Suppressor macrophage treated with lipopolysaccharide for 4 hours (primary cell): Measurements from ENCODE around the gene MYBPH.

Experiments used
- DNase-seq: peaks from one replicate; pipeline ENCODE4 v3.0.0-alpha.2; 2020

The MYBPH gene

GRCh38 chr1:203199816-203200571, 24.4 kb upstream of the MYBPH start:
- peak; percentile 79 for DNase-seq

DNA sequence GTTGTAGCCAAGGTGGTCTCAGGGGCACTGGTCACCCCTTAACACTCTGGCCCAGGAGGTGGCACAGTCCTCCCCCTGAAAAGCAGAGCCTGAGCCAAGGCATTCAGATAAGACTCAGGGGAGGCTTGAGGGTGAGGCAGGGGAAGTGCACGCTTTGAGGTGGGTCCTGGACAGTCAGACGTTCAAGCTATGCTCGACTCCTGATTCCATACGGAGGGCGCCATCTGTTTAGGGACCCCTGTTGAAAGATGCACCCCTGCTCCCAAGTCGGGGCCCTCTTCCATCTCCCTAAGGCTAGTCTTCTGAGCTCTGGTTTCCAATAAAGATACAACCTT, 23.8 kb upstream of the MYBPH start:
- no peak for DNase-seq

DNA sequence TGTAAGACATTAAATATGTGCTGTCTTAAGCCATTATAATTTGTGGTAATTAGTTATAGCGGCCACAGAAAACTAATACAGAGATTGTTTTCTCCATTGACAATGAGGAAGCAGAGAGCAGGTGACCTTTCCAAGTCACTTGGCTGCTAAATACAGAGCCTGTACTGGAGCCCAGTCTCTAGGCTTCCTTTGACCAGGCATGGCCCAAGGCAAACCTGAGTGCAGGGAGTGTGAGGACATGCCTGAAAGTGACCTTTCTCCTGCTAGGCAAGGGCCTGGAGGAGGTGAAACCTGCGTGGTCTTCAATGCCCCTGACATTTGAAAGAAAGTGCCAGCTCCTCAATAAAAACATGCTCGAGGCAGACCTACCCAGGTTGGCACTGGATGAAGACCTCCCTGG, 23.4 kb upstream of the MYBPH start:
- DNase-seq: no peak

- peak; percentile 57 for DNase-seq
These were observed 22.0 kb upstream of the MYBPH start for GRCh38 chr1:203197625-203198024.

DNA sequence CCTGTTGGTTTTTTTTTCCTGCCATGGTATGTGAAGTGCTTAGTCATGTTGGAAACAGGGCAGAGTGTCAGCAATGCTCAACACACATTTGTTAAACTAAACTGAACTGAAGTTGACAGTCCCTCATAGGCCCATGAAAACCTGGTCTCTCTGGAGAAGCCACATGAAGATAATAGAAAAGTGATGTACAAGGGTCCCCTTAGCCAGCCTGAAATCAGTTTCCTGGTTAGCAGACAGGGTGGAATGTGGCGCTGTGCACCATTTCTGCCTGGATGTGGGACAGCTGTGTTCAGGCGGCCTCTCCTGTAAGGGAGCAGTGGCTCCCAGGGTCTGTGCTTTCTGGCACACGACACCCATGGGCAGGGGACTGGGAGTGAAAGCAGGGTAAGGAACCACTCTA, 20.7 kb upstream of the MYBPH start:
- DNase-seq: no peak

DNA sequence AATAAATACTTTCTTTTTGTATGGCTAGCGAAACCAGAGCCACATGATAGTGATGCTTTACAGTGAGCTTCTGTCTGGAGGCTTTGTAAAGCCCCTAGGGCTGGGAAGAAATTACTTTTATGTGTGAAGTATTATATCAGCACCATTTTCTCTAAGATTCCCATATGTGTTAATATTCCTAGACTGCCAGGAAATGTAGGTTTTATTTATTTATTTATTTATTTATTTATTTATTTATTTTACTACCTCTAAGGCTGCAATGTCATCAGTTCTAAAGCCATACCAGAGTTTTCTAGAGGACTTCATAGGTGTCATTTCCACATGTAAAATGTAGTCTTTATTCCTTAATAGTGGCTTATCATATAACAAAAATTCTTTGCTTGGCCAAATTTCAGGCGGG, 15.3 kb upstream of the MYBPH start:
- no peak for DNase-seq

- no peak for DNase-seq
These were observed 14.3 kb upstream of the MYBPH start for GRCh38 chr1:203189951-203190352.

- DNase-seq: no peak
These were observed 13.1 kb upstream of the MYBPH start for GRCh38 chr1:203188686-203189232.

GRCh38 chr1:203187689-203188264, 12.2 kb upstream of the MYBPH start:
- DNase-seq: no peak

DNA sequence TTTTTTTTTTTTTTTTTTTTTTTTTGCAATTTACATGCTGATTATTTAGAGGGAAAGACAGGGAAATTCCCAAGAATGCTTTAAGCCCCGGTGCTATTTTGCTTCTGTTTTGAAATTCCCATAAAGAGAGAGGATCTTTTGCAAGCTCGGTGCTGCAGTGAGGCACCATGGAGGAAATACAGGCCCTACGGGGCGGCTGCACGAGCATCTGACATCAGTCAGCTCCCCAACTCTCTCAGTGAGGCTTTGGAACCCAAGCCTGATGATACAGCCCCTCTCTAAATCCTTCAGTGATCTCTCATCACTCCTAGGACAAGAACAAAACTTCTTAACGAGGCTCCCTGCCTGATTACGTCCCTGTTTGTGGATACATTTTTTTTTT, 11.7 kb upstream of the MYBPH start:
- DNase-seq: peak; percentile 88

- peak; percentile 92 for DNase-seq
These were observed 11.0 kb upstream of the MYBPH start, which contains the start of gene CHI3L1 for GRCh38 chr1:203186446-203187303. TSS of gene CHI3L1 (minus strand) at chr1:203186704. CDS start at chr1:203186623, 81 bp downstream.

DNA sequence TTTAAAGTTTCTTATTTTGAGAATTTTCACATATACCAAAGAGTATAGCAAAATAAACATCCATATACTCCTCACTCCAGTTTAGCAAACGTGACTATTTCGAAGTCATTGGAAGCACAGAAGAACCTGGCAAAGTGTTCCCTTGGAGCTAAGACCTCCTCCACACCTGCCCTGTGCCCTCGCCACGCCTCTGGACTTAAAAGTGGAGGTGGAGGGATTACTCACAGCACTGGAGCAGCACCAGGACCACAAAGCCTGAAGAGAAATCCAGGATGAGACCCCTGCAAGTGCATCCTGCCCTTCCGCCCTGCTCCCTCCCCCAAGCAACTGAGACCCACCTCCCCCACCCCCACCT, 10.4 kb upstream of the MYBPH start:
- DNase-seq: no peak

DNA sequence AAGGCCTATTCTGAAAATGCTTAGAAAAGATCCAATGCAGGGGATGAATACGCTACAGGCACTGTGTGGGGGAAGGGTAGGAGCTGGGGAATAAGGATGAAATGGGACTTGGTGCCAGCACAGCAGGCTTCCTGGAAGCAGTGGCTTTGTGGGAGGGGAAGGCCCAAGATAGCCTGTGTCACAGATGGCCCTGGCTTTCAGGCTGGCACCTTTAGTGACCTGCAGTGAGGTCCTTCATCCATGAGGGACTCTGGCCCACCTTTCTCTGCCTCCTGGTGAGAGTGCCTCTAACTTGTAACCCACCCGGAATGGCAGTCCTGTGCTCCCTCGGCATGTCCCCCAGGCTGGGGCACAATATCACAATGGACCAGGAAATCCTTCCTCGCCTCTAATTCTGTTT, 10.0 kb upstream of the MYBPH start:
- DNase-seq: no peak

DNA sequence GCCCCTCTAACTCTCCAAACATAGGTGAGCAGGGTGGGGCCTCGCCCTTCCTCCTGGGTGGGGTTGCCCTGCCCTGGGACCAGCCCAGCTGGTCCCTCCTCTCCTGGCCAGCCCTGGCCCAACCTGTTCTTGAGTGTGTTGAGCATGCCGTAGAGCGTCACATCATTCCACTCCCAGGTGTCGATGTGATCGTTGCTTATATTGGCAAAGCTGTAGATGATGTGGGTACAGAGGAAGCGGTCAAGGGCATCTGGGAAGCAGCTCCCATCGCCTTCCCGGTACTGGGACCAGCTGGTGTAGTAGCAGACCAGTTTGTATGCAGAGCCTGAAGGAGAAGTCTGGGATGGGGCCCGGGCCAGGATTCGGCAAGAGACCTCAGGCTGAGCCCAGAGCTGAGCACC, 9.4 kb upstream of the MYBPH start:
- DNase-seq: no peak

DNA sequence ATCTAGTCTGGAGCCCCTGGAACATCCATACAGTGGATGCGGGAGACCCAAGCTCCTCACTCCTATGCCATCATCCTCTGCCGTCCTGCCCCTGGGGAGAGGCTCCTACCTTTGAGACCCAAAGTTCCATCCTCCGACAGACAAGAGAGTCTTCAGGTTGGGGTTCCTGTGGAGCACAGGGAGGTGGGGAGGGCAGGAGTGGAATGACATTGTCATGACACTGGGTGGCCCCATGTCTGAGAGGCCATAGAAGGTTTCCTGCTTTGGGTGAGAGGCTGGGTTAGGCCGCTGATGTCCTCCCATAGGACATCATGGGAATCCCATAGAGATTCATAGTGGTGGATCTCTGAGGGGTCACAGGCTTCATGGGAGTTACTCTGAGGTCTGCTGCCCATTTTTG, 8.8 kb upstream of the MYBPH start:
- no peak for DNase-seq

DNA sequence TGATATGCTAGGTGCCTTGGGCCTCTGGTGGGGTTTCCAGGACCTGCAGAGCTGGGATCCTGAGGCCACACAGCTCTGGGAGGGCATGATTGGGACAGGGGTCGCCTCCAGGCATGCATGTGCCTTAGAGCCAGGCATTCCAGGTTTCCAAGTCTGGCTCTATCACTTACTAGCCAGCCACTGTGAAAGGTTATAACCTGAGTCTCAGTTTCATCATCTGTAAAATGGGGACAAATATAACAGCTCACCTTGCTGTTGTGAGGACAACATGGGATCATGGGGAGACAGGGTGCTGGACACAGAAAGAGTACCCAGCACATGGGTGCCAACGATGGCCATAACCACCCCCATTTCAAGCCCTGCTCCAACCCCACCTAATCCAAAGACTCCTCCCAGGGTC, 8.2 kb upstream of the MYBPH start:
- DNase-seq: no peak

DNA sequence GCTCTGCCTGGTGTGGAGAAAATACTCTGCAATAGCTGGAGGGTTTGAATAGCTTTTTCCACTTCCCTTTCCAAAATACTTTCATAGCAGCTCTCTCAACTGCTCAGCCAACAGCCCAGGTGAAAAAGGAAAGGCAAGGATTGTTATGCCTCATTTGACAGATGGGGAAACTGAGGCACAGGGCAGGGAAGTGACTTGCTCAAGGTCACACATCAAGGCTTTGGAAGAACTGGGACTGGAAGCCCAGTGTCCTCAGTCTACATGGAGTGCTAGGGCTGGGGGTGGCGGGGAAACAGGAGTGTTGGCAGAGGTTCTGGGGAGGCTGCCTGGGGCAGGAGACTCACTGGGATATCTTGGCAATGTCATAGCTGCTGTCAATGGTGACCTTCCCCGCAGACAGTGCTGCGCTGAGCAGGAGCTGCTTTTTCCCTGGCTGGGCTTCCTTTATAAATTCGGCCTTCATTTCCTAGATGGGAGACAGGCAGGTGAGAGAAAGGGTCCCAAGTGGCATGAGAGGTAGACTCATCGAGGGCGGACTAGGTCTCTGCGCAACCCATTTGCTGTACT, 6.8 kb upstream of the MYBPH start:
- no peak for DNase-seq

DNA sequence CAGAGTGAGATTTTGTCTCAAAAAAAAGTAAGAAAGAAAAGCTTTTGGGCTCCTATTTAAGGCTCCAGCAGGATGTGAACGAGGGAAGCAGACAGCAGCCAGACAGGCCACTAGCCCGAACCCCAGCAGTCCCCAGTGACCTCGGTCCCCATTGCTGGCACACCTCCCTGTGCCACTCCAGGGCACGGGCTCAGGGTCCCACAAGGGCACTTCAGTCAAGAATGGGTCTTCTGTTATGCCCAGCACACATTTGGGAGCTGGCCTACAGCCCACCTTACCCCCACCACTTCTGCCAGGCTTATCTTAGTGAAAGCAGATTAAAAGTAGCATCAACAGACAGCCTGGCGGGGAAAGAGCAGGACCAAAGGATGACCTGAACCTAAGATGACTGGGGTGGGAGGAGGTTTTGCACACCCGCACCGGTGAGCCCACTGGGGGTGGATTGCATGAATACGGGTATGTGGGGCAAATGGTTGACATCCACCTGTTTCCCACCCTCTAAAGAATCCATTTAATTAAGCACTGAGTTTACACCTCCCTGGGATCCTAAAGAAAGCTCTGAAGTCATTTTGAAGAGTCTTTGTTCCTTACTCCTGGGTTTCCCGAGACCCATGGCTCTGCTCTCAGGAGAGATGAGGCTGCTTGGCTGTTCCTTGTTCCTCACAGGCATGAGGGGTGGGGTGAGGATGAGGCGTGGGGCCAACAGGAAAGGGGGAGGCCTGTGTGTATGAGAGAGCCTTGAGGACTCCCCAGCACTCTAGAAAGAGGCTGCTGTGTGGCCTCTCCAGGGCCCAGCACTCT, 6.2 kb upstream of the MYBPH start:
- DNase-seq: no peak

- no peak for DNase-seq
These were observed 5.1 kb upstream of the MYBPH start for GRCh38 chr1:203180611-203181330.

- no peak for DNase-seq
These were observed 4.0 kb upstream of the MYBPH start for GRCh38 chr1:203179667-203180005.

DNA sequence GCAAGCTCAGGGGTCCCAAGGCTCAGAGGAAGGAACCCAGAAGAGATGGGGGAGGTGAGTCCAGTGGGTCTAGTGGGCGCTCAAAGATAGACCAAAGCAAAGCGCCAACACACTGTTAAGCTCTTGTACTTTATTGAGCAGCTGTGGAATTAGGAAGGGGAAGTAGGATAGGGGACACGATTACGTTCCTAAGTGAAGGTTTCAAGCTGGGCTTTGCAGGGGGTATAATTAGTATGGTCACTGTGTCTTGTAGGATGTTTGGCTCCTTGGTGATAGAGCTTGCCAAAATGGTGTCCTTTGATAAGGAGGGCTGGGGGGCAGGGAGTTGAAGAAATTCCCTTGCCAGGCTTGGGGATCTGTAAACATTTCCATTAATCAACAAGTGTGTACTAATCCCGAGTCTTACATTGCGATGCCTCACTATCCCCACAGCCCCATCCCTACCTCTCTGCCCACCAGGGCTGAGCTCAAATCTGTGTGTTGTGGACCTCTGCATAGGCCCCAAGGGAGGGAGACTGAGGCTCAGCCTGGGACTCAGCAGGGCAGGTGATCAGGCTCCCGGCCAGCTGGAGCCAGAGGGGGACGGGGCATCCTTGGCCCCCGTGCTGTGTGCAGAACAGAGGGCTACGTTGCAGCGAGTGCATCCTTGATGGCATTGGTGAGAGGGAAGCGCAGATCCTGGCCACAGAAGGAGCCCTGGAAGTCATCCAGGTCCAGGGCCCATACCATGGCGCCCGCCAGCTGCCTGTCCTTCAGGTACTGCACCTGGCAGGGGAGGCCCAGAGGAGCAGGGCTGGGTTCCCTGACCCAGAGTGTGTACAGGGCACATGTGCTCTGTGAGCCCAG, 3.4 kb upstream of the MYBPH start:
- DNase-seq: no peak
